HEK293 (cell line): ENCODE results near the gene BRD1.
A peak's percentile ranks its signal among the peaks of the same experiment; 100 is the strongest.

Experiments
- ELK4 ChIP-seq: IDR thresholded peaks from 2 replicates; pipeline ENCODE4 v1.6.1; 2011; ENCODE audit warnings: mild to moderate bottlenecking, low read depth, low read length, borderline replicate concordance
- GFI1B ChIP-seq: fragments of 450-650 bp; formaldehyde crosslinking; IDR thresholded peaks from 2 replicates; pipeline ENCODE4 v1.5.1; 2016; ENCODE audit warnings: missing biosample characterization, missing genetic modification characterization
- GLI4 ChIP-seq: fragments of 450-650 bp; formaldehyde crosslinking; IDR thresholded peaks from 2 replicates; pipeline ENCODE4 v1.5.1; 2016; ENCODE audit warnings: missing biosample characterization, missing genetic modification characterization
- GLIS1 ChIP-seq: fragments of 450-650 bp; formaldehyde crosslinking; IDR thresholded peaks from 2 replicates; pipeline ENCODE4 v1.5.1; 2016; ENCODE audit warnings: missing biosample characterization, missing genetic modification characterization
- INSM2 ChIP-seq: fragments of 450-650 bp; formaldehyde crosslinking; IDR thresholded peaks from 2 replicates; pipeline ENCODE4 v1.5.1; 2016; ENCODE audit warnings: missing biosample characterization, missing genetic modification characterization
- ZNF114 ChIP-seq: fragments of 450-650 bp; formaldehyde crosslinking; IDR thresholded peaks from 2 replicates; pipeline ENCODE4 v1.5.0; 2017; ENCODE audit warnings: missing biosample characterization, missing genetic modification characterization
- ZNF140 ChIP-seq: fragments of 450-650 bp; formaldehyde crosslinking; IDR thresholded peaks from 2 replicates; pipeline ENCODE4 v1.5.1; 2016; ENCODE audit warnings: missing biosample characterization, missing genetic modification characterization
- ZNF146 ChIP-seq: fragments of 450-650 bp; formaldehyde crosslinking; IDR thresholded peaks from 2 replicates; pipeline ENCODE4 v1.5.1; 2016; ENCODE audit warnings: missing biosample characterization, missing genetic modification characterization
- ZNF211 ChIP-seq: fragments of 450-650 bp; formaldehyde crosslinking; IDR thresholded peaks from 2 replicates; pipeline ENCODE4 v1.5.1; 2016; ENCODE audit warnings: low read depth, missing biosample characterization, missing genetic modification characterization
- ZNF23 ChIP-seq: fragments of 450-650 bp; formaldehyde crosslinking; IDR thresholded peaks from 2 replicates; pipeline ENCODE4 v1.5.1; 2016; ENCODE audit warnings: missing biosample characterization, missing genetic modification characterization, borderline replicate concordance
- ZNF239 ChIP-seq: fragments of 450-650 bp; formaldehyde crosslinking; IDR thresholded peaks from 2 replicates; pipeline ENCODE4 v1.5.1; 2016; ENCODE audit warnings: missing biosample characterization, missing genetic modification characterization
- ZNF280D ChIP-seq: fragments of 450-650 bp; formaldehyde crosslinking; IDR thresholded peaks from 2 replicates; pipeline ENCODE4 v1.5.1; 2016; ENCODE audit warnings: missing biosample characterization, missing genetic modification characterization
- ZNF366 ChIP-seq: fragments of 450-650 bp; formaldehyde crosslinking; conservative IDR thresholded peaks from 2 replicates; pipeline ENCODE4 v1.5.1; 2016; ENCODE audit warnings: missing biosample characterization, missing genetic modification characterization
- ZNF473 ChIP-seq: fragments of 450-650 bp; formaldehyde crosslinking; IDR thresholded peaks from 2 replicates; pipeline ENCODE4 v1.5.1; 2017; ENCODE audit warnings: missing biosample characterization, missing genetic modification characterization
- ZNF488 ChIP-seq: fragments of 450-650 bp; formaldehyde crosslinking; IDR thresholded peaks from 2 replicates; pipeline ENCODE4 v1.5.1; 2016; ENCODE audit warnings: missing biosample characterization, missing genetic modification characterization
- ZNF513 ChIP-seq: fragments of 450-650 bp; IDR thresholded peaks from 2 replicates; pipeline ENCODE4 v1.5.1; 2018; ENCODE audit warnings: missing biosample characterization, missing genetic modification characterization
- ZNF518A ChIP-seq: fragments of 450-650 bp; formaldehyde crosslinking; conservative IDR thresholded peaks from 2 replicates; pipeline ENCODE4 v1.5.1; 2016; ENCODE audit warnings: low read depth, missing biosample characterization, missing genetic modification characterization
- ZNF704 ChIP-seq: fragments of 450-650 bp; formaldehyde crosslinking; IDR thresholded peaks from 2 replicates; pipeline ENCODE4 v1.5.1; 2016; ENCODE audit warnings: missing biosample characterization, missing genetic modification characterization
- ZNF777 ChIP-seq: fragments of 450-650 bp; formaldehyde crosslinking; IDR thresholded peaks from 2 replicates; pipeline ENCODE4 v1.5.1; 2017; ENCODE audit warnings: missing biosample characterization, missing genetic modification characterization, borderline replicate concordance
- ZNF843 ChIP-seq: fragments of 450-650 bp; formaldehyde crosslinking; IDR thresholded peaks from 2 replicates; pipeline ENCODE4 v1.5.1; 2016; ENCODE audit warnings: missing biosample characterization, missing genetic modification characterization
- ZSCAN5A ChIP-seq: fragments of 450-650 bp; formaldehyde crosslinking; IDR thresholded peaks from 2 replicates; pipeline ENCODE4 v1.5.1; 2016; ENCODE audit warnings: missing biosample characterization, missing genetic modification characterization

The BRD1 gene

GRCh38 chr22:49852898-49853894 is 25.5 kb upstream of the BRD1 start, which contains the start of gene ZBED4 (continued):
- TF ChIP-seq INSM2 (tag by site-specific recombination) (no peak; the same call in 1 of the 2 replicates), ZNF704 (tag by site-specific recombination) (no peak), GLI4 (tag by site-specific recombination) (no peak), ZNF140 (tag by site-specific recombination) (no peak), ZNF843 (tag by site-specific recombination) (no peak), ELK4 (no peak), ZNF211 (tag by site-specific recombination) (no peak), GLIS1 (tag by site-specific recombination) (peak; percentile 79), ZNF23 (tag by site-specific recombination) (no peak), ZSCAN5A (no peak), ZNF777 (peak; percentile 38; the same call in 1 of the 2 replicates), ZNF146 (peak; percentile 6; the same call in 1 of the 2 replicates), ZNF114 (tag by site-specific recombination) (no peak), ZNF280D (tag by site-specific recombination) (no peak), GFI1B (tag by site-specific recombination) (no peak), ZNF473 (no peak), ZNF239 (tag by site-specific recombination) (no peak), ZNF366 (no peak), ZNF513 (no peak), ZNF518A (tag by site-specific recombination) (no peak), ZNF488 (tag by site-specific recombination) (no peak)
